Esophagus muscularis mucosa (tissue), 4 donors: ENCODE results near the gene SLC9A8. TPM values are rescaled to one million over a fixed set of nuclear protein-coding genes. Genes with fewer than 3 reads are reported as not detected.

Source experiments
- DNase-seq: peaks from one replicate; pipeline ENCODE4 v3.0.0-alpha.2; 2017; ENCODE audit errors: extremely low spot score
- H3K27ac ChIP-seq, 4 donors: fragments of 200-600 bp; sonication (generic); replicated peaks in 1 of 4; 1 replicate in 3 of 4; 2 replicates in 1 of 4; pipeline ENCODE4 v1.5.1; 2016 to 2019; ENCODE audit warnings: mild to moderate bottlenecking in 1 of 4
- H3K27me3 ChIP-seq, 4 donors: fragments of 200-600 bp; sonication (generic); one replicate each; pipeline versions ENCODE4 v1.5.1 to v1.6.0; 2016 to 2019
- H3K36me3 ChIP-seq, 4 donors: fragments of 200-600 bp; sonication (generic); one replicate each; pipeline ENCODE4 v1.5.1; 2016 to 2019
- H3K4me1 ChIP-seq, 4 donors: fragments of 200-600 bp; sonication (generic); one replicate each; pipeline ENCODE4 v1.5.1; 2016 to 2019
- H3K4me3 ChIP-seq, 4 donors: fragments of 200-600 bp; sonication (generic); 1 replicate in 2 of 4; 2 replicates in 2 of 4; pipeline ENCODE4 v1.5.1; 2016 to 2019; ENCODE audit warnings: mild to moderate bottlenecking in 4 of 4, moderate library complexity in 1 of 4
- H3K9me3 ChIP-seq, 4 donors: fragments of 200-600 bp; sonication (generic); 1 replicate in 3 of 4; 2 replicates in 1 of 4; pipeline ENCODE4 v1.5.1; 2016 to 2019
- EP300 ChIP-seq: sonication (generic); formaldehyde crosslinking; IDR thresholded peaks from one replicate; pipeline ENCODE4 v1.6.1; 2017; ENCODE audit warnings: antibody characterized with exemption
- POLR2A ChIP-seq: fragments of 450-650 bp; IDR thresholded peaks from one replicate; pipeline ENCODE4 v1.6.1; 2017; ENCODE audit warnings: antibody characterized with exemption, moderate library complexity, mild to moderate bottlenecking, low read depth
- POLR2AphosphoS5 ChIP-seq, 2 donors: sonication (generic); formaldehyde crosslinking; IDR thresholded peaks; one replicate each; pipeline ENCODE4 v1.6.1; 2017; ENCODE audit warnings: antibody characterized with exemption in 2 of 2
- WGBS: methylation state at CpG from one replicate; pipeline ENCODE4 v1.1.5; 2018; 5-methylcytosine and 5-hydroxymethylcytosine counted together
- intact Hi-C: fragments of 100-400 bp; cut with DNase I; formaldehyde crosslinking; loops from one replicate; pipeline ENCODE4 v1.15.1; 2023
- total RNA-seq, 4 donors: library from RNA; depleted of rRNA; stranded (reverse); fragments of >200 nt; gene quantifications; one replicate each; pipeline versions ENCODE4 v1.1.0 to v1.2.1, GENCODE V29; 2016
- TF ChIP-seq, protein P1 (sequence below), 3 experiments: fragments of 200-600 bp in 2 of 3; fragments of 450-650 bp in 1 of 3; sonication (generic) in 2 of 3; IDR thresholded peaks; one replicate each; pipeline ENCODE4 v1.5.1; 2017 to 2019; ENCODE audit warnings: antibody characterized with exemption in 3 of 3, mild to moderate bottlenecking in 2 of 3, moderate library complexity in 1 of 3

SLC9A8 gene
- total RNA-seq, 4 donors from 2014 or later: 7.5 to 9.0 (median 7.5) TPM

DNA sequence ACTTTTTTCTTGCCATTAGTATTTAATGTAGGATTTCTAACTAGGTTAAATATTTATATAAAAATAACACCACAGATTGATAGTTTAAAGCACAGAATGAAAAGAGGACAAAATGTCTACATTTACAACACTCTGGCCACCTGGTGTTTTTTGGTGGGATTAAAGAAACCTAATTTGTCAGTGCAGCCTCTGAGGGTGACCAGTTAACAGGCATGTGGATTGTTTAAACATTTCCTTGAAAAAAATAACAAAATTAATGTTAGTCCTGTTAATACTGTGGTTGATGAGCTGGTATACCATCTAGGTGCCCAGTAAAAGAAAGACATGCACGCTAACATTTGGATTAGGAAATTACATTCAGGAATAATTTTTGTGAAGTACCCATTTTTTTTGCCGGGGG is 8.8 kb downstream of the SLC9A8 start:
- intact Hi-C loops: no loop called here
- 58% methylated on average over 2 of the region's 2 CpGs for WGBS
- Histone ChIP-seq H3K27ac (no peak overlapping the region), H3K4me3 (no peak overlapping the region), H3K4me1 (peaks cover 10 to 17% (median 13%) of the 10 kb centered on the region in 4 donors), H3K9me3 (no peaks in the 10 kb centered on the region), H3K36me3 (peaks cover 19 to 70% (median 51%) of the 10 kb centered on the region in 4 donors), H3K27me3 (no peaks in the 10 kb centered on the region)
- DNase-seq: no peak
- TF ChIP-seq, protein P1, sequence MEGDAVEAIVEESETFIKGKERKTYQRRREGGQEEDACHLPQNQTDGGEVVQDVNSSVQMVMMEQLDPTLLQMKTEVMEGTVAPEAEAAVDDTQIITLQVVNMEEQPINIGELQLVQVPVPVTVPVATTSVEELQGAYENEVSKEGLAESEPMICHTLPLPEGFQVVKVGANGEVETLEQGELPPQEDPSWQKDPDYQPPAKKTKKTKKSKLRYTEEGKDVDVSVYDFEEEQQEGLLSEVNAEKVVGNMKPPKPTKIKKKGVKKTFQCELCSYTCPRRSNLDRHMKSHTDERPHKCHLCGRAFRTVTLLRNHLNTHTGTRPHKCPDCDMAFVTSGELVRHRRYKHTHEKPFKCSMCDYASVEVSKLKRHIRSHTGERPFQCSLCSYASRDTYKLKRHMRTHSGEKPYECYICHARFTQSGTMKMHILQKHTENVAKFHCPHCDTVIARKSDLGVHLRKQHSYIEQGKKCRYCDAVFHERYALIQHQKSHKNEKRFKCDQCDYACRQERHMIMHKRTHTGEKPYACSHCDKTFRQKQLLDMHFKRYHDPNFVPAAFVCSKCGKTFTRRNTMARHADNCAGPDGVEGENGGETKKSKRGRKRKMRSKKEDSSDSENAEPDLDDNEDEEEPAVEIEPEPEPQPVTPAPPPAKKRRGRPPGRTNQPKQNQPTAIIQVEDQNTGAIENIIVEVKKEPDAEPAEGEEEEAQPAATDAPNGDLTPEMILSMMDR (IDR thresholded peaks at IDR 0.05): no peak
- no peak for TF ChIP-seq POLR2A
- TF ChIP-seq EP300: no peak
- no peak for TF ChIP-seq POLR2AphosphoS5 (IDR thresholded peaks at IDR 0.05)

DNA sequence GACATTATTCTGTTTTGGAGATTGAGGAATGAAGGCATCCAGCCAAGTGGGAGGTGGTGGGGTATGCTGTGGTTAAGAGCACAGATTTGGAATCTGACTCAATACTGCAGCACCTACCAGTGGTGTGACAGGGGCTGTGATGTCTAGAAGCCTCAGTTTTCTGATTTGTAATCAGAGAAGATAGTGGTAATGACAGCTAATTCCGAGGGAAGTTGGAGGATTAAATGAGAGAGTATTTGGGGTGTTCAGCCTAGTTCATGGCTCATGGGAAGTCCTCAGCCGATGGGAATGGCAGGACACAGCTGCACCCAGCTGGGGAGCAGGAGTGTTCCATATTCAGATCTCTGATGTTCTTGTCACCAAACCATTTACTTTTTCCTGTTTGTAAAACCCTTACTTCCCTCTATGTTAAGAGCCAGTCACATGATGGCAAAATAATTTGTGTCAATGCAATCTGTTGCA is 9.3 kb downstream of the SLC9A8 start:
- Histone ChIP-seq H3K27me3 (no peaks in the 10 kb centered on the region), H3K9me3 (no peaks in the 10 kb centered on the region), H3K4me3 (no peak overlapping the region), H3K36me3 (peaks cover 22 to 70% (median 48%) of the 10 kb centered on the region in 4 donors), H3K27ac (no peak overlapping the region), H3K4me1 (peaks cover 10 to 17% (median 13%) of the 10 kb centered on the region in 4 donors)
- intact Hi-C loops: no loop called here
- no peak for TF ChIP-seq POLR2A
- no peak for TF ChIP-seq POLR2AphosphoS5 (IDR thresholded peaks at IDR 0.05)
- TF ChIP-seq, protein P1 (IDR thresholded peaks at IDR 0.05): peak in 2 of 3 experiments; percentile 19 to 36
- TF ChIP-seq EP300: no peak
- no peak for DNase-seq
- 53% methylated on average over 2 of the region's 2 CpGs for whole genome bisulfite sequencing

DNA sequence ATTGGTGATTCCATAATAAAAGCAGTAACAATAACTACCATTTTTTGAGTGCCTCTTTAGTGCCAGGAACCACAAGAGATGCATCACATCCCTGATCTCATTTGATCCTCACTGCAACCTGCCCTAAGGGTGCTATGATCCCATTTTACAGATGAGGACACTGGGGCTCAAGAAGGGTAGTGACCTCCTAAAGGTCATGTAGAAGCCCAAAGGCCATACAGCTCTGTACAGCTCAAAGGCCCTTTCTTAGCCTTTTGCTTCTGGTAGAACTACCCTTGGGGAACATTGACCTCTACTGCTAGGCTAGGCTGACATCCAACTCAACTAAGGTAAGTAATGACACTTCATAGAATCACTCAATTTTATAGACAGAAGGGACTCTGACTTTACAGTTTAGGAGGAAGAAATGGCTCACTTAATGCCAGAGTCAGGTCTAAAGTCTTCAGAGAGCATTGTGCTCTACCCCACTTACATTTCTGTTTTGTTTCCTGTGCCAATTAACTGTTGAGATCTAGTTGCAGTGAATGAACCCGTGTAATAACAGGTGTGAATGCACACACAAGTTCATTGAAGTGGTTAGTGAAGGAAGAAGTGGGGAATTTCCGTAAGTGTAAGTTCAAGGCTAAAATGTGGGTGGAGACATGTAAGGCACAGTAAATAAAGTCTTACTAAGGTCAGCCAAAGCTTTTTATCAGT is 10.7 kb downstream of the SLC9A8 start:
- H3K27ac ChIP-seq: no peak overlapping the region
- peaks cover 10 to 17% (median 13%) of the 10 kb centered on the region in 4 donors for H3K4me1 ChIP-seq
- H3K27me3 ChIP-seq: no peaks in the 10 kb centered on the region
- TF ChIP-seq POLR2A (no peak), EP300 (no peak), POLR2AphosphoS5 (IDR thresholded peaks at IDR 0.05) (no peak)
- TF ChIP-seq, protein P1 (IDR thresholded peaks at IDR 0.05): no peak
- DNase-seq: no peak
- peaks cover 28 to 74% (median 50%) of the 10 kb centered on the region in 4 donors for H3K36me3 ChIP-seq
- intact Hi-C loops: no loop called here
- 72% methylated on average over 2 of the region's 2 CpGs for WGBS
- H3K4me3 ChIP-seq: no peak overlapping the region
- H3K9me3 ChIP-seq: no peaks in the 10 kb centered on the region

DNA sequence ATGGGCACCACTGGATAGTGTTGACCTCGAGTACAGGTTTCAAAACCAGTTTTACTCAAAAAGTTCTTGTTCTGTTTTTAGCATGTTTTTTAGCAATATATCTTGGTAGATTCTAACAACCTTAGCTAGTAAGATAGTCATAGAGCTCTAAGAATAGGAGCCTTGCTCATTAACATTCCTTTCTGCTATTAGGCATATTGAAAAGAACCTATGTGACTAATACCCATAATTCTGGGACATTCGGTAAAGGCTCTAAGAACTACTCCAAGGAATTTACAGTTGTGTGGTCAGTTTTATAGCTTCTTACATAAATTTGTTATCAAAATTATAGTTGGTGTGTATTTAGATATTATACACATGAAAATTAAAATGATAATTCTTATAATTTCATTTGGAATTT is 11.6 kb downstream of the SLC9A8 start:
- DNase-seq: no peak
- Histone ChIP-seq H3K4me3 (no peak overlapping the region), H3K36me3 (peaks cover 27 to 71% (median 48%) of the 10 kb centered on the region in 4 donors), H3K4me1 (peaks cover 10 to 17% (median 13%) of the 10 kb centered on the region in 4 donors), H3K9me3 (no peaks in the 10 kb centered on the region), H3K27ac (no peak overlapping the region), H3K27me3 (no peaks in the 10 kb centered on the region)
- 92% methylated on average over 2 of the region's 2 CpGs for WGBS
- intact Hi-C loops: no loop called here
- TF ChIP-seq POLR2A: no peak
- TF ChIP-seq EP300: no peak
- TF ChIP-seq POLR2AphosphoS5 (IDR thresholded peaks at IDR 0.05): no peak
- TF ChIP-seq, protein P1 (IDR thresholded peaks at IDR 0.05): no peak
